Stimulated activated naive B cell treated with anti-CD40 and anti-IgM and Interleukin-4, amounts not matched to agents 10 μg/mL and 1 μg/mL and 100 μg/mL, for 72 hours (primary cell): ENCODE measurements around the gene LSMEM2.
"Not testable (repeated sequence)": the region's sequence is repeated elsewhere in the genome, so short reads cannot be mapped to it uniquely, and the experiment has no call there.

Experiments
- ATAC-seq, 2 donors: fragments of 150-1000 bp; cut with Tn5 transposase; replicated peaks; 2 replicates each; pipeline ENCODE4 v1.10.0; 2021; ENCODE audit warnings: moderate library complexity in 1 of 2
- DNase-seq: peaks from one replicate; pipeline ENCODE4 v3.0.0; 2021
- H3K27ac Mint-ChIP-seq: one replicate; pipeline ENCODE4 v1.8.0; 2022; ENCODE audit warnings: mild to moderate bottlenecking, mixed read lengths
- H3K27me3 Mint-ChIP-seq, 2 donors: one replicate each; pipeline ENCODE4 v1.8.0; 2022; ENCODE audit warnings: mixed read lengths in 2 of 2
- H3K36me3 Mint-ChIP-seq, 2 donors: one replicate each; pipeline ENCODE4 v1.8.0; 2022; ENCODE audit warnings: mixed read lengths in 2 of 2, mild to moderate bottlenecking in 1 of 2
- H3K4me1 Mint-ChIP-seq, 2 donors: one replicate each; pipeline ENCODE4 v1.8.0; 2022; ENCODE audit warnings: mixed read lengths in 2 of 2, mild to moderate bottlenecking in 1 of 2
- H3K4me3 Mint-ChIP-seq, 2 donors: one replicate each; pipeline ENCODE4 v1.8.0; 2022; ENCODE audit warnings: mild to moderate bottlenecking in 2 of 2, mixed read lengths in 2 of 2, moderate library complexity in 1 of 2
- H3K9me3 Mint-ChIP-seq, 2 donors: one replicate each; pipeline ENCODE4 v1.8.0; 2022; ENCODE audit warnings: mixed read lengths in 2 of 2, mild to moderate bottlenecking in 1 of 2

The LSMEM2 gene

GRCh38 chr3:50264964-50265485, 13.9 kb upstream of the LSMEM2 start:
- H3K36me3 Mint-ChIP-seq: no peaks in the 10 kb centered on the region
- peaks cover 24 to 51% of the 10 kb centered on the region in 2 donors for H3K27me3 Mint-ChIP-seq
- no peak overlapping the region for H3K27ac Mint-ChIP-seq
- no peak overlapping the region for H3K4me3 Mint-ChIP-seq
- DNase-seq (no peak), ATAC-seq (no peak)
- no peaks in the 10 kb centered on the region for H3K9me3 Mint-ChIP-seq
- peaks cover 3 to 12% of the 10 kb centered on the region in 2 donors for H3K4me1 Mint-ChIP-seq

GRCh38 chr3:50265571-50265970, 13.3 kb upstream of the LSMEM2 start:
- H3K27me3 Mint-ChIP-seq: peaks cover 24 to 55% of the 10 kb centered on the region in 2 donors
- H3K9me3 Mint-ChIP-seq: no peaks in the 10 kb centered on the region
- H3K36me3 Mint-ChIP-seq: no peaks in the 10 kb centered on the region
- DNase-seq (no peak), ATAC-seq (no peak)
- no peak overlapping the region for H3K4me3 Mint-ChIP-seq
- peaks cover 3 to 9% of the 10 kb centered on the region in 2 donors for H3K4me1 Mint-ChIP-seq
- no peak overlapping the region for H3K27ac Mint-ChIP-seq

- H3K9me3 Mint-ChIP-seq: no peaks in the 10 kb centered on the region
- DNase-seq: no peak
- no peak overlapping the region for H3K4me3 Mint-ChIP-seq
- H3K27me3 Mint-ChIP-seq: peaks cover 24 to 55% of the 10 kb centered on the region in 2 donors
- H3K36me3 Mint-ChIP-seq: no peaks in the 10 kb centered on the region
- no peak overlapping the region for H3K27ac Mint-ChIP-seq
- H3K4me1 Mint-ChIP-seq: peaks cover 3 to 4% of the 10 kb centered on the region in 2 donors
- ATAC-seq: no peak
Measured at GRCh38 chr3:50266017-50266416, 12.9 kb upstream of the LSMEM2 start.

GRCh38 chr3:50266836-50267235, 12.1 kb upstream of the LSMEM2 start:
- H3K27me3 Mint-ChIP-seq: peaks cover 24 to 55% of the 10 kb centered on the region in 2 donors
- H3K27ac Mint-ChIP-seq: no peak overlapping the region
- H3K9me3 Mint-ChIP-seq: no peaks in the 10 kb centered on the region
- no peaks in the 10 kb centered on the region for H3K4me1 Mint-ChIP-seq
- H3K4me3 Mint-ChIP-seq: no peak overlapping the region
- H3K36me3 Mint-ChIP-seq: no peaks in the 10 kb centered on the region
- DNase-seq (no peak), ATAC-seq (no peak)

- no peak overlapping the region for H3K27ac Mint-ChIP-seq
- H3K36me3 Mint-ChIP-seq: no peaks in the 10 kb centered on the region
- H3K4me1 Mint-ChIP-seq: no peaks in the 10 kb centered on the region
- no peak overlapping the region for H3K4me3 Mint-ChIP-seq
- H3K27me3 Mint-ChIP-seq: peaks cover 24 to 55% of the 10 kb centered on the region in 2 donors
- DNase-seq: no peak
- H3K9me3 Mint-ChIP-seq: no peaks in the 10 kb centered on the region
- ATAC-seq: no peak
Measured at GRCh38 chr3:50267280-50267913, 11.5 kb upstream of the LSMEM2 start.

GRCh38 chr3:50268276-50268675, 10.6 kb upstream of the LSMEM2 start:
- Mint-ChIP-seq H3K27ac (no peak overlapping the region), H3K27me3 (peaks cover 29 to 60% of the 10 kb centered on the region in 2 donors), H3K4me3 (no peak overlapping the region), H3K4me1 (peaks cover 5 to 6% of the 10 kb centered on the region in 2 donors), H3K9me3 (no peaks in the 10 kb centered on the region), H3K36me3 (no peaks in the 10 kb centered on the region)
- ATAC-seq (no peak), DNase-seq (no peak)

- ATAC-seq (no peak), DNase-seq (no peak)
- Mint-ChIP-seq H3K27ac (no peak within 1 kb of the TSS), H3K27me3 (peaks cover 29 to 64% of the 10 kb centered on the region in 2 donors), H3K9me3 (no peaks in the 10 kb centered on the region), H3K4me3 (no peak within 1 kb of the TSS), H3K4me1 (peaks cover 6 to 9% of the 10 kb centered on the region in 2 donors), H3K36me3 (no peaks in the 10 kb centered on the region)
Measured at GRCh38 chr3:50268703-50269451, 10.0 kb upstream of the LSMEM2 start, which contains the start of gene SEMA3B. Gene SEMA3B, plus strand, starts transcription at chr3:50269147. Its CDS starts 94 bp downstream, at chr3:50269241.

- Mint-ChIP-seq H3K27ac (no peak overlapping the region), H3K4me1 (peaks cover 11 to 15% of the 10 kb centered on the region in 2 donors), H3K9me3 (no peaks in the 10 kb centered on the region), H3K36me3 (no peaks in the 10 kb centered on the region), H3K4me3 (no peak overlapping the region), H3K27me3 (peaks cover 32 to 66% of the 10 kb centered on the region in 2 donors)
- DNase-seq: no peak
- no peak for ATAC-seq
Measured at GRCh38 chr3:50269460-50269859, 9.4 kb upstream of the LSMEM2 start.

- no peak for ATAC-seq
Measured at GRCh38 chr3:50269977-50270413, 8.9 kb upstream of the LSMEM2 start.

GRCh38 chr3:50270422-50271224, 8.3 kb upstream of the LSMEM2 start:
- peaks cover 15 to 26% of the 10 kb centered on the region in 2 donors for H3K4me1 Mint-ChIP-seq
- no peak overlapping the region for H3K27ac Mint-ChIP-seq
- peaks cover 42 to 76% of the 10 kb centered on the region in 2 donors for H3K27me3 Mint-ChIP-seq
- DNase-seq (no peak), ATAC-seq (no peak)
- no peaks in the 10 kb centered on the region for H3K36me3 Mint-ChIP-seq
- no peaks in the 10 kb centered on the region for H3K9me3 Mint-ChIP-seq
- no peak overlapping the region for H3K4me3 Mint-ChIP-seq

More at GRCh38 chr3:50269977-50270413, 8.9 kb upstream of the LSMEM2 start:
- H3K27ac Mint-ChIP-seq: no peak overlapping the region
- no peaks in the 10 kb centered on the region for H3K36me3 Mint-ChIP-seq
- DNase-seq: no peak
- H3K4me3 Mint-ChIP-seq: no peak overlapping the region
- H3K4me1 Mint-ChIP-seq: peaks cover 13 to 20% of the 10 kb centered on the region in 2 donors
- no peaks in the 10 kb centered on the region for H3K9me3 Mint-ChIP-seq
- peaks cover 37 to 71% of the 10 kb centered on the region in 2 donors for H3K27me3 Mint-ChIP-seq

GRCh38 chr3:50271314-50271936, 7.5 kb upstream of the LSMEM2 start:
- Mint-ChIP-seq H3K27me3 (peaks cover 44 to 77% of the 10 kb centered on the region in 2 donors), H3K4me3 (no peak overlapping the region), H3K9me3 (no peaks in the 10 kb centered on the region), H3K27ac (no peak overlapping the region), H3K4me1 (peaks cover 20 to 34% of the 10 kb centered on the region in 2 donors), H3K36me3 (no peaks in the 10 kb centered on the region)
- ATAC-seq: no peak
- no peak for DNase-seq

- DNase-seq, H3K27ac Mint-ChIP-seq, H3K9me3 Mint-ChIP-seq, H3K4me3 Mint-ChIP-seq, H3K36me3 Mint-ChIP-seq, ATAC-seq: not testable (repeated sequence)
- Mint-ChIP-seq H3K27me3 (peaks cover 44 to 72% of the 10 kb centered on the region in 2 donors), H3K4me1 (peaks cover 20 to 34% of the 10 kb centered on the region in 2 donors)
Measured at GRCh38 chr3:50272538-50272910, 6.4 kb upstream of the LSMEM2 start.

GRCh38 chr3:50272911-50273688, 5.8 kb upstream of the LSMEM2 start:
- Mint-ChIP-seq H3K27ac (peak overlapping the region; percentile 89), H3K4me3 (peak overlapping the region; percentile 77 to 85), H3K27me3 (peaks cover 45 to 72% of the 10 kb centered on the region in 2 donors), H3K9me3 (no peaks in the 10 kb centered on the region), H3K36me3 (no peaks in the 10 kb centered on the region), H3K4me1 (peaks cover 20 to 34% of the 10 kb centered on the region in 2 donors)
- DNase-seq (peak; percentile 81), ATAC-seq (peak; percentile 93 to 94)
